A549 (cell line): Measurements from ENCODE around the gene NUP210.

Source experiments
- EP300 ChIP-seq, 2 experiments: fragments of >200 bp; sonication (Bioruptor Twin); formaldehyde crosslinking; IDR thresholded peaks; 2 replicates in 1 of 2; 3 replicates in 1 of 2; pipeline ENCODE4 v1.6.1; 2016 to 2017
- HDAC2 ChIP-seq: fragments of 200-600 bp; sonication (generic); IDR thresholded peaks from 2 replicates; pipeline ENCODE4 v1.6.1; 2016
- JUN ChIP-seq, 2 experiments: fragments of >200 bp; sonication (Bioruptor Twin); formaldehyde crosslinking; IDR thresholded peaks; 2 replicates in 1 of 2; 3 replicates in 1 of 2; pipeline ENCODE4 v1.6.1; 2016 to 2017
- KDM1A ChIP-seq: fragments of 200-600 bp; sonication (generic); IDR thresholded peaks from 2 replicates; pipeline ENCODE4 v1.6.1; 2016; ENCODE audit warnings: low read depth, mild to moderate bottlenecking
- NPAS2 ChIP-seq: fragments of 250-450 bp; sonication (Bioruptor Pico); IDR thresholded peaks from 2 replicates; pipeline ENCODE4 v1.8.0; 2022; ENCODE audit warnings: mild to moderate bottlenecking, moderate library complexity, borderline replicate concordance
- TP53 ChIP-seq: fragments of 250-450 bp; sonication (Bioruptor Pico); IDR thresholded peaks from 2 replicates; pipeline ENCODE4 v1.5.0; 2021; ENCODE audit warnings: mild to moderate bottlenecking, moderate library complexity
- ZFP36 ChIP-seq: fragments of 450-650 bp; IDR thresholded peaks from 2 replicates; pipeline ENCODE4 v1.6.1; 2014; ENCODE audit warnings: borderline replicate concordance; ENCODE audit not compliant: partially characterized antibody
- TF ChIP-seq, protein P1 (sequence below): IDR thresholded peaks from 2 replicates; pipeline ENCODE4 v1.6.1; 2012
- TF ChIP-seq, protein P2 (sequence below): fragments of 200-600 bp; sonication (generic); IDR thresholded peaks from 2 replicates; pipeline ENCODE4 v1.6.1; 2016; ENCODE audit warnings: antibody characterized with exemption, mild to moderate bottlenecking, moderate library complexity
- TF ChIP-seq, protein P3 (sequence below): fragments of >200 bp; sonication (Bioruptor Twin); formaldehyde crosslinking; IDR thresholded peaks from 3 replicates; pipeline ENCODE4 v1.5.1; 2016

DNA sequence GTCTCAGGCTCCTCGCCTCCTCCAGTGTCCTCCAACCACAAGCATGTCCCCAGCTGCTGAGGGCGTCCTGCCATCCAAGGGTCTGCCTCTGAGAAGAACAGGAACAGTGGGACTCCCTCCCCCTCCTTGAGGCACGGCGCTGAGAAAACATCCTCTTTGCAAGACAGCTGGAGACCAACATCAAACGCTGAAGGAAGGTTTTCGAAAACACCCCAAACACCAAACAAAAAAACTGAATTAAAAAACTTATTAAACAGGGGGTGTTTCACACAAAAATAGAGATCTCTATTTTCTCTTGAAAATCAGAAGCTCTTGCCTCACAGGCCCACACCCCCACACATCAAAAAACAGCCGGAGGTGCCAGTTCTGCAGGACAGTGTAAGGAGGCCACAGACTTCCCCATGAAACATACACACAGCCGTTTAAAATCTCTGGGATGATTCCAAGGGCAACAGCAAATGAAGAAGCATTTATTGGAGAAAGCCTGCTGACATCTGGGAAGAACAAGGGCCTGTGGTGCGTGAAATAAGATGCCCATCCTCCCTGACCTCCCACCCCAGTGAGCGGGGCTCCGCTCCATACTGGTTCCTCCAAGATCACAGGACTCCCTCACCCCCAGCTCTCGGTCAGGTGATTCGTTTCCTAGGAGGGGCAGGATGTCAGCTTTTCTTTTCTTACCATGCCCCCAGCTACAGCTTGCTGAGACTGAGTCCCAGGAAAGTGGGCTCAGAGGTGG lies 71.3 kb downstream of the NUP210 start:
- TF ChIP-seq ZFP36 (no peak), KDM1A (no peak), TP53 (CRISPR knock-in tag) (no peak), EP300 (IDR thresholded peaks at IDR 0.05) (no peak), NPAS2 (CRISPR knock-in tag) (no peak), HDAC2 (no peak), JUN (IDR thresholded peaks at IDR 0.05) (no peak)
- TF ChIP-seq, protein P1, sequence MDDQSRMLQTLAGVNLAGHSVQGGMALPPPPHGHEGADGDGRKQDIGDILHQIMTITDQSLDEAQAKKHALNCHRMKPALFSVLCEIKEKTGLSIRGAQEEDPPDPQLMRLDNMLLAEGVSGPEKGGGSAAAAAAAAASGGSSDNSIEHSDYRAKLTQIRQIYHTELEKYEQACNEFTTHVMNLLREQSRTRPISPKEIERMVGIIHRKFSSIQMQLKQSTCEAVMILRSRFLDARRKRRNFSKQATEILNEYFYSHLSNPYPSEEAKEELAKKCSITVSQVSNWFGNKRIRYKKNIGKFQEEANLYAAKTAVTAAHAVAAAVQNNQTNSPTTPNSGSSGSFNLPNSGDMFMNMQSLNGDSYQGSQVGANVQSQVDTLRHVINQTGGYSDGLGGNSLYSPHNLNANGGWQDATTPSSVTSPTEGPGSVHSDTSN: no peak
- TF ChIP-seq, protein P2, sequence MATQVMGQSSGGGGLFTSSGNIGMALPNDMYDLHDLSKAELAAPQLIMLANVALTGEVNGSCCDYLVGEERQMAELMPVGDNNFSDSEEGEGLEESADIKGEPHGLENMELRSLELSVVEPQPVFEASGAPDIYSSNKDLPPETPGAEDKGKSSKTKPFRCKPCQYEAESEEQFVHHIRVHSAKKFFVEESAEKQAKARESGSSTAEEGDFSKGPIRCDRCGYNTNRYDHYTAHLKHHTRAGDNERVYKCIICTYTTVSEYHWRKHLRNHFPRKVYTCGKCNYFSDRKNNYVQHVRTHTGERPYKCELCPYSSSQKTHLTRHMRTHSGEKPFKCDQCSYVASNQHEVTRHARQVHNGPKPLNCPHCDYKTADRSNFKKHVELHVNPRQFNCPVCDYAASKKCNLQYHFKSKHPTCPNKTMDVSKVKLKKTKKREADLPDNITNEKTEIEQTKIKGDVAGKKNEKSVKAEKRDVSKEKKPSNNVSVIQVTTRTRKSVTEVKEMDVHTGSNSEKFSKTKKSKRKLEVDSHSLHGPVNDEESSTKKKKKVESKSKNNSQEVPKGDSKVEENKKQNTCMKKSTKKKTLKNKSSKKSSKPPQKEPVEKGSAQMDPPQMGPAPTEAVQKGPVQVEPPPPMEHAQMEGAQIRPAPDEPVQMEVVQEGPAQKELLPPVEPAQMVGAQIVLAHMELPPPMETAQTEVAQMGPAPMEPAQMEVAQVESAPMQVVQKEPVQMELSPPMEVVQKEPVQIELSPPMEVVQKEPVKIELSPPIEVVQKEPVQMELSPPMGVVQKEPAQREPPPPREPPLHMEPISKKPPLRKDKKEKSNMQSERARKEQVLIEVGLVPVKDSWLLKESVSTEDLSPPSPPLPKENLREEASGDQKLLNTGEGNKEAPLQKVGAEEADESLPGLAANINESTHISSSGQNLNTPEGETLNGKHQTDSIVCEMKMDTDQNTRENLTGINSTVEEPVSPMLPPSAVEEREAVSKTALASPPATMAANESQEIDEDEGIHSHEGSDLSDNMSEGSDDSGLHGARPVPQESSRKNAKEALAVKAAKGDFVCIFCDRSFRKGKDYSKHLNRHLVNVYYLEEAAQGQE: no peak
- TF ChIP-seq, protein P3, sequence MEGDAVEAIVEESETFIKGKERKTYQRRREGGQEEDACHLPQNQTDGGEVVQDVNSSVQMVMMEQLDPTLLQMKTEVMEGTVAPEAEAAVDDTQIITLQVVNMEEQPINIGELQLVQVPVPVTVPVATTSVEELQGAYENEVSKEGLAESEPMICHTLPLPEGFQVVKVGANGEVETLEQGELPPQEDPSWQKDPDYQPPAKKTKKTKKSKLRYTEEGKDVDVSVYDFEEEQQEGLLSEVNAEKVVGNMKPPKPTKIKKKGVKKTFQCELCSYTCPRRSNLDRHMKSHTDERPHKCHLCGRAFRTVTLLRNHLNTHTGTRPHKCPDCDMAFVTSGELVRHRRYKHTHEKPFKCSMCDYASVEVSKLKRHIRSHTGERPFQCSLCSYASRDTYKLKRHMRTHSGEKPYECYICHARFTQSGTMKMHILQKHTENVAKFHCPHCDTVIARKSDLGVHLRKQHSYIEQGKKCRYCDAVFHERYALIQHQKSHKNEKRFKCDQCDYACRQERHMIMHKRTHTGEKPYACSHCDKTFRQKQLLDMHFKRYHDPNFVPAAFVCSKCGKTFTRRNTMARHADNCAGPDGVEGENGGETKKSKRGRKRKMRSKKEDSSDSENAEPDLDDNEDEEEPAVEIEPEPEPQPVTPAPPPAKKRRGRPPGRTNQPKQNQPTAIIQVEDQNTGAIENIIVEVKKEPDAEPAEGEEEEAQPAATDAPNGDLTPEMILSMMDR: no peak
